Neural crest cell (in vitro differentiated cells): ENCODE data around the gene OTULIN. TPM values are rescaled to one million over a fixed set of nuclear protein-coding genes. Genes with fewer than 3 reads are reported as not detected.

Experiments
- DNase-seq: peaks from one replicate; pipeline ENCODE4 v3.0.0; 2021; ENCODE audit warnings: low read depth, mixed read lengths, low spot score
- H3K27ac Mint-ChIP-seq: one replicate; pipeline ENCODE4 v1.8.0; 2021; ENCODE audit warnings: mild to moderate bottlenecking, mixed read lengths; ENCODE audit not compliant: unreplicated experiment
- H3K27me3 Mint-ChIP-seq: 2 replicates; pipeline ENCODE4 v1.8.0; 2021; ENCODE audit warnings: low read depth, mild to moderate bottlenecking, mixed read lengths
- H3K36me3 Mint-ChIP-seq: 2 replicates; pipeline ENCODE4 v1.8.0; 2021; ENCODE audit warnings: low read depth, mild to moderate bottlenecking, mixed read lengths
- H3K4me1 Mint-ChIP-seq: 2 replicates; pipeline ENCODE4 v1.8.0; 2021; ENCODE audit warnings: mixed read lengths
- H3K4me3 Mint-ChIP-seq: one replicate; pipeline ENCODE4 v1.8.0; 2021; ENCODE audit warnings: mild to moderate bottlenecking, mixed read lengths
- H3K9me3 Mint-ChIP-seq: 2 replicates; pipeline ENCODE4 v1.8.0; 2021; ENCODE audit warnings: mixed read lengths
- CTCF ChIP-seq: fragments of 200-600 bp; sonication (generic); conservative IDR thresholded peaks from 2 replicates; pipeline ENCODE4 v1.5.0; 2021; ENCODE audit warnings: antibody characterized with exemption, mild to moderate bottlenecking
- total RNA-seq: library from RNA; stranded (reverse); gene quantifications from 2 replicates; pipeline ENCODE4 v1.2.1, GENCODE V29; 2021

OTULIN gene
- total RNA-seq, 1 donor from 2014 or later = 33.7 TPM

DNA sequence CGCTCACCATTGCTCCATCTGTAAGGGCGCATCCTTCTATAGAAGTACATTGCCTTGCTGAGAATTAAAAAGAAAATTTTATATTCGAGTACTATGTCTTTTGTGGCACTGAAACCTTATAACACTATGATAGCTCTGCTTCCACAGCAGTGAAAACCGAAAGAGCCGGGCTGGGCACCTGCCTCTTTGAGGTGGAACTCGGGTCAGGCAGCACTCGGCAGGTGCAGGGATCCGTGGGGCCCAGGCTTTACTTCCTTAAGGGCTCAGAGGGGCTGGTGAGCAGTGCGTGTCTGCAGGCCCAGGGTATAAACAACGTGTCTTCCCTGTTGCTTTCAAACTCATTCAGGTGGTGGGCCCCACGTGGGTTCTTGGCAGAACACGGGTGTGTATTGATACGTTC is 69.9 kb downstream of the OTULIN start:
- no peak for DNase-seq
- Mint-ChIP-seq H3K9me3 (no peaks in the 10 kb centered on the region), H3K27me3 (no peaks in the 10 kb centered on the region), H3K36me3 (peaks cover 11% of the 10 kb centered on the region), H3K27ac (no peak overlapping the region), H3K4me3 (no peak overlapping the region), H3K4me1 (peaks cover 72% of the 10 kb centered on the region)
- TF ChIP-seq CTCF = no peak

- H3K4me1 Mint-ChIP-seq = peaks cover 78% of the 10 kb centered on the region
- no peak overlapping the region for H3K4me3 Mint-ChIP-seq
- no peaks in the 10 kb centered on the region for H3K27me3 Mint-ChIP-seq
- H3K36me3 Mint-ChIP-seq = peaks cover 11% of the 10 kb centered on the region
- no peak for TF ChIP-seq CTCF
- no peak for DNase-seq
- no peaks in the 10 kb centered on the region for H3K9me3 Mint-ChIP-seq
- H3K27ac Mint-ChIP-seq = no peak overlapping the region
Measured at GRCh38 chr5:14735944-14736343, 71.4 kb downstream of the OTULIN start.

- Mint-ChIP-seq H3K27me3 (no peaks in the 10 kb centered on the region), H3K27ac (no peak overlapping the region), H3K36me3 (peaks cover 11% of the 10 kb centered on the region), H3K4me1 (peaks cover 77% of the 10 kb centered on the region), H3K9me3 (no peaks in the 10 kb centered on the region), H3K4me3 (no peak overlapping the region)
- DNase-seq = no peak
- no peak for TF ChIP-seq CTCF
Measured at GRCh38 chr5:14737291-14737690, 72.8 kb downstream of the OTULIN start.

GRCh38 chr5:14738050-14738449 is 73.5 kb downstream of the OTULIN start:
- H3K9me3 Mint-ChIP-seq = no peaks in the 10 kb centered on the region
- H3K36me3 Mint-ChIP-seq = peaks cover 8% of the 10 kb centered on the region
- peak overlapping the region; percentile 77 for H3K27ac Mint-ChIP-seq
- no peak for TF ChIP-seq CTCF
- no peaks in the 10 kb centered on the region for H3K27me3 Mint-ChIP-seq
- DNase-seq = no peak
- H3K4me3 Mint-ChIP-seq = no peak overlapping the region
- H3K4me1 Mint-ChIP-seq = peaks cover 78% of the 10 kb centered on the region

- Mint-ChIP-seq H3K9me3 (no peaks in the 10 kb centered on the region), H3K4me3 (no peak overlapping the region), H3K4me1 (peaks cover 80% of the 10 kb centered on the region), H3K36me3 (peaks cover 3% of the 10 kb centered on the region), H3K27me3 (no peaks in the 10 kb centered on the region), H3K27ac (no peak overlapping the region)
- no peak for TF ChIP-seq CTCF
- DNase-seq = no peak
Measured at GRCh38 chr5:14739538-14739937, 75.0 kb downstream of the OTULIN start.

- Mint-ChIP-seq H3K36me3 (peaks cover 3% of the 10 kb centered on the region), H3K4me1 (peaks cover 80% of the 10 kb centered on the region), H3K4me3 (no peak overlapping the region), H3K9me3 (no peaks in the 10 kb centered on the region), H3K27ac (no peak overlapping the region), H3K27me3 (no peaks in the 10 kb centered on the region)
- DNase-seq = no peak
- no peak for TF ChIP-seq CTCF
Measured at GRCh38 chr5:14739981-14740380, 75.5 kb downstream of the OTULIN start.
